GM19463 (cell line): ENCODE results near the gene PTGDR.

Experiments used
- ATAC-seq: cut with Tn5 transposase; IDR thresholded peaks from one replicate; pipeline ENCODE4 v1.9.1; 2021; ENCODE audit warnings: mild to moderate bottlenecking, moderate library complexity; ENCODE audit not compliant: unreplicated experiment

Gene PTGDR, protein sequence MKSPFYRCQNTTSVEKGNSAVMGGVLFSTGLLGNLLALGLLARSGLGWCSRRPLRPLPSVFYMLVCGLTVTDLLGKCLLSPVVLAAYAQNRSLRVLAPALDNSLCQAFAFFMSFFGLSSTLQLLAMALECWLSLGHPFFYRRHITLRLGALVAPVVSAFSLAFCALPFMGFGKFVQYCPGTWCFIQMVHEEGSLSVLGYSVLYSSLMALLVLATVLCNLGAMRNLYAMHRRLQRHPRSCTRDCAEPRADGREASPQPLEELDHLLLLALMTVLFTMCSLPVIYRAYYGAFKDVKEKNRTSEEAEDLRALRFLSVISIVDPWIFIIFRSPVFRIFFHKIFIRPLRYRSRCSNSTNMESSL

DNA sequence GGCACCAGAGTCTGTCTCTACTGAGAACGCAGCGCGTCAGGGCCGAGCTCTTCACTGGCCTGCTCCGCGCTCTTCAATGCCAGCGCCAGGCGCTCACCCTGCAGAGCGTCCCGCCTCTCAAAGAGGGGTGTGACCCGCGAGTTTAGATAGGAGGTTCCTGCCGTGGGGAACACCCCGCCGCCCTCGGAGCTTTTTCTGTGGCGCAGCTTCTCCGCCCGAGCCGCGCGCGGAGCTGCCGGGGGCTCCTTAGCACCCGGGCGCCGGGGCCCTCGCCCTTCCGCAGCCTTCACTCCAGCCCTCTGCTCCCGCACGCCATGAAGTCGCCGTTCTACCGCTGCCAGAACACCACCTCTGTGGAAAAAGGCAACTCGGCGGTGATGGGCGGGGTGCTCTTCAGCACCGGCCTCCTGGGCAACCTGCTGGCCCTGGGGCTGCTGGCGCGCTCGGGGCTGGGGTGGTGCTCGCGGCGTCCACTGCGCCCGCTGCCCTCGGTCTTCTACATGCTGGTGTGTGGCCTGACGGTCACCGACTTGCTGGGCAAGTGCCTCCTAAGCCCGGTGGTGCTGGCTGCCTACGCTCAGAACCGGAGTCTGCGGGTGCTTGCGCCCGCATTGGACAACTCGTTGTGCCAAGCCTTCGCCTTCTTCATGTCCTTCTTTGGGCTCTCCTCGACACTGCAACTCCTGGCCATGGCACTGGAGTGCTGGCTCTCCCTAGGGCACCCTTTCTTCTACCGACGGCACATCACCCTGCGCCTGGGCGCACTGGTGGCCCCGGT is at the start of gene PTGDR:
Gene PTGDR, plus strand, starts transcription at position 198 of the 778 bp plus-strand sequence. Its CDS starts 117 bp downstream, at position 315.
- no peak for ATAC-seq

DNA sequence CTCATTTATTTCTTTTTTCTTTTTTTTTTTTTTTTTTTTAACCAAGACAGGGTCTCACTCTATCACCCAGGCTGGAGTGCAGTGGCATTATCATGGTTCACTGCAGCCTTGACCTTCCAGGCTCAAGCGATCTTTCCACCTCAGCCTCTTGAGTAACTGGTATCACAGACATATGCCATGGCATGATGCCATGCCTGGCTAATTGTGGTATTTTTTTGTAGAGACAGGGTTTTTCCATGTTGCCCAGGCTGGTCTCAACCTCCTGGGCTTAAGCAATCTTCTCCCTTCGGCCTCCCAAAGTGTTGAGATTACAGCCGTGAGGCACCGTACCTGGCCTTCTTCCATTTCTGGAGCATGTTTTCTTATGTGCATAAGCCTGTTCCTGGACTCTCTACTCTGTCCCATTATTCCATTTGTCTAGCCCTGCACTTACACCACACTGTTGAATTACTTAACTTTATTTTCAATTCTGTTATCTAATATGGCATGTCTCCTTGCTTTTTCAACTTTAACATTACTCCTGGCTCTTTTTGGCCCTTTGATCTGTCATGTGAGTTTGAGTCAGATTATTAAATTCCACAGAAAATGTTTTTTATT is 47.9 kb upstream of the PTGDR start:
- no peak for ATAC-seq

DNA sequence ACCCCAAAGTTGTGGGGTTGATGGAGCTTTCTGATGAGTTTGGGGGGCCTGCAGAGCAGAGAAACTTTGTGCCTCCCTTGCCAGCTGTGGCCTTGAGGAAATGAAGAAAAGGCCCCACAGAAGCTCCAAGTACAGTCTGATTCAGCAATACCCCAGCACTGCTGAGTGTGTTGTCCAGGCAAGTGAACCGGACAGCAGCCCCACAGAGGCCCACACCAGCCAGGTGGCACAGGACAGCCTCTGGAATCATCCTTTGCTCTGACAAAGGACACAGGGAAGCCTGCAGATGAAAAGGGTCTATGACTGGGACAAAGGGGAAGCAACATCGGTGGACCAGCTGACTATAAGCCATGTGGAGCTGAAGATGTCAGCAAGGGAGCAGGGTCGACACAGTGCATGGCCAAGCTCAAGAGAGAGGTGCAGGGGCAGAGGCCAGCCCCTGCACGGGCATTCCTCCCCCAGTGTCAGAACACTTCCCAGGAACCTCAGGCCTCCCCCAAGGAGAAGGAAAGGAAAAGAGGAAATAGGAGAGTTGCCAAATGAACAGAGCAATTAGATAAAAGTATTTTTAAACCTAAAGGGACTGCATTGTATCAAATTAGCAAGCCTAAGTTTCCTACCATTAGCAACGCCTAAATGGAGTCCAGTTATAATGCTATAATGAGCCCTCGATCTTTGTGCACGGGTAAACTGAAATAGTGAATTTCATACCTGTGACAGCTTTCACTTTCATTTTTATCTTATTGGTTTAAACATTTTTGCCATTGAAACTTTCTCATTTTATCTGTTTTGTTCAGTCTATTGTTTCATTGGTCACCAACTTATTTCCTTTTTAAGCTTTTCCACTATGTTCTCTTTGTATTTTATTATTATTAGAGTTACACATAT is 46.3 kb upstream of the PTGDR start:
- no peak for ATAC-seq

DNA sequence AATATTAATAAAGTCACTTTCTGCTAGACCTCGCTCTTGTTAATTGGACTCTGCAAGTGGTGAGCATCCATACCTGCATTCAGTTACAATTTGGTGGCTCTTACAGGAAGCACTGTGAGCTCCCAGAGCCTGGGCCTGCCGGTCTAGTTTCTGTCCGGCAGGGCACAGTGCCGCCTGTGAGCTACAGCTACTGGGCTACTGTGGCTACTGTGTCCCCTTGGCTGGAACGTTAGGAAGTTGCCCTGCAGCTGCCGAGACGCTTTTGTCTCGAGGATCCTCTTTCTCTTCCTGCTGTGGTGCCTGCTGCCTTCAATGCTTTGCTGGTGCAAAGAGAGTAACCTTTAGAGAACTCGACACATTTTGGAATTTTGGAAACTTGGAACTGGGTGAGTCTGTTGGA is 44.6 kb upstream of the PTGDR start:
- ATAC-seq: no peak

DNA sequence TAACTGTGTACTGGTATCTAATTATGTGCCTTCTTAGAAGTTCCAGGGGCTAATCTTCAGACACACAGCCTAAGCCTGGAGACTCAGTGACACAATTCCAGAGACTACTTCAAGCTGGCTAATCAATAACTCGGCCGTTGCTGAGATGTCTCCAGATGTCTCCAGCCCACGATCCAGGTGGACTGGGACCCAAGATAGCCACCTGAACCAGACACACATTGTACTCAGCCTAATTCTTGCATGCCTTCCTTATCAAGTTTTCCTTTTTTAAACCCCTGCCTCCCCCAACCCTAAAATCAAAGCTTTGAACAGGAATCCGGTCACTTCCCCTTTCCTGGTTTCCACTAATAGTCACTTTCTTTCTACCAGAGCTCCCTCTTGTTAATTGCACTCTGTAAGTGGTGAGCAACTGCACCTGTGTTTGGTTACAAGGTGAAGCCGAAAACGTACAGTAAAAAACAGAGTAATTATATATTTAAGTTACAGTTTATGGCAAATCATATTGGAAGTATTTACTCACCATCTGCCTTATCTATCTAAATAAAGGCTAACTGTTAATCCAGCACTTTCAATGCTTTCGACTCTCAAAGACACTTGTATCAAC is 39.8 kb upstream of the PTGDR start:
- no peak for ATAC-seq

DNA sequence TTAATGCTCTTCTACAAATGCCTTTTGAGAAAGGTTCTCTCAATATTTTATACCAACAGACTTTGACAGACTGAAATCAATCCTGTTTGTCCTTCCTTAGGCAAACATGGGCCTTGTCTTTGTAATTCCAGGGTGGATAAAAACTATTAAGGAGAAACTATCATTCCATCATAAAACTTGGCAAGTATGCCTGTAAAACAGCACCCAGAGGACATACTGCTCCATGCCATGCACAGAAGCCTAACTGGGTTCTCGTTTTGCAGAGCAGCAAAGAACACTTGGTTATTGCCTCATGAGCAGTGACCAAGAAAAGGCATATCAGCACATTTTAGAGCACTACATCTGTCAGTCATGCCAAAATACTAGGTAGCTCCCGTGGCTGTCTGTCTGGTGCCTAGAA is 33.8 kb upstream of the PTGDR start:
- no peak for ATAC-seq

DNA sequence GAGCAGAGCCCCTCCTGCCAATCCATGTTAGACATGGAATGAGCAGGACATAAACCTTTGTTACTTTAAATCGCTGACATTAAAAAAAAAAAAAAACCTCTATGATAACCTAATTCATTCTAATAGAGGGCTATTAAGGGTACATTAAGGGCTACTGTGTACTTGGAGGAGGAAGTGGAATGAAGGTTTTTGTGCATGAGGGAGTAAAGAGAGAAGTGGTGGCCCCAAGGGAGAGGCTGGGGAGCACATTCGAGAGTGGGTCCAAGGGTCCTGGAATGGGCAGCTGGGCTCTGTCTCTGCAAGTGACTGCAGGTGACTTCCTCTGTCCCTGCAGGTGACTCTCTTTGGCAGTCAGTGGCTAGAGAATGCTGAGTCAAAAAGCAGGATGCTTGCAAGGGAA is 32.1 kb upstream of the PTGDR start:
- ATAC-seq: no peak

DNA sequence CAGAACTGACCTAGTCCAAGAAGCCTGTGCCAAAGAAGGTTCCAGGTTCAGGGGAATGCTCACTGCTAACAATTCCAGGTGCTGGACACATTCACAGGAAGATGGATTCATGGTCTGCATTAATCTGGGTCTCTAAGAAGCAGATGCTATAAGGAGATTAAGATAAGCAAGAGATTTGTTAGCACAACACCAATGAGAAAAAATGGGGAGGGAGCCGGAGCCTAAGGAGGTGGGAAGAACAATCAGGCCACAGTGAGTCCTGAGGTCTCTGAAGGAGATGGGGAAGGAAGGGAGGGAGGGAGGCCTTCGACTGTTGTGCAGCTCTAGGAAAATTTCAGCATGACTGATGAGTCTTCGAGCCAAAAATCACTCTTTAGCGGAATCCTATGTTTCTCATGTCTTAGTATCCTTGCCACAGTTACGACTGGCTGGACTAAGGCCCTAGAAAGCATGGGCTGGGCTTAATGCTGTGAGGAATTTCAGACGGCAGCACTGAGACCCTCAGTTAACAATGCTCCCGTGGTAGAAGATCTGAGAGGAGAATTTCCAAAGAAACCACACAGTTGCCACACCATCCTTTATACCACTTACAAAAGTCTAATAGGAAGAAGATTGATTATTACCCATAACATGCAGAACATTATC is 31.5 kb upstream of the PTGDR start:
- no peak for ATAC-seq

DNA sequence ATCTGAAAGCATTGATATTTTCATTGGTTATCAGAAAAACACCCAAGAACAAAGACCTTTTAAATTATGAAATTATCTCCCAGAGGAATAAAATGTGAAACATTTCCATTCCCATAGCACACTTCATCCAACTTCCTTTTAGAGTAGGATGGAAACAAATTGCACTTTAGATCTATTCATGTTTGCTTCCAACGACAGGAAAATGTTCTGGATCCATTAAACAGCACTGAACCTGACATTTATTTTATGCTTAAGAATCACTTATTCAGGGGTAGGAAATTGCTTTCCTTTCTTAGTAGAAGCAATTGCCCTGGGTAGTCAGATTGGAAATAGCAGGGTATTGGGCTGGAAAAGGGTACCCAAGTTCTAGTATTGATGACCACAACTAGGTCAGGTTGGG is 28.8 kb upstream of the PTGDR start:
- ATAC-seq: no peak

DNA sequence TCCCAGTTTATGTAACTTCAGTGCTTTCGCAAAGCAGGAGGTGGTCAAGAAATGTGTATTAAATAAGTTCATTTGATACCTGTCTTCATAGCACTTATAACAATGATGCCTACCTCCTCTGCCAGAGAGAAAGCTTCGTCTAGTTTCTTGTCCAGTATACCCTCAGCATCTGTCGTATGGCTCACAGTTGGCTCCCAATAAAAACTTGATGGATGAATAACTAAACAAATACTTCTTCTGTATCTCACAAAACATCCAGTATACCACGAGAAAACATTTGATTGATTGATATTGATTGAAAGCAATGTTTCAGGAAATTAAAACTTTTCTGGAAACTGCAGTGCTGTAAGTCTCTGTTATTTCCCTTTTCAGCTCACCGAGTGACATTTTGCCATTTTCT is 26.9 kb upstream of the PTGDR start:
- ATAC-seq: no peak

DNA sequence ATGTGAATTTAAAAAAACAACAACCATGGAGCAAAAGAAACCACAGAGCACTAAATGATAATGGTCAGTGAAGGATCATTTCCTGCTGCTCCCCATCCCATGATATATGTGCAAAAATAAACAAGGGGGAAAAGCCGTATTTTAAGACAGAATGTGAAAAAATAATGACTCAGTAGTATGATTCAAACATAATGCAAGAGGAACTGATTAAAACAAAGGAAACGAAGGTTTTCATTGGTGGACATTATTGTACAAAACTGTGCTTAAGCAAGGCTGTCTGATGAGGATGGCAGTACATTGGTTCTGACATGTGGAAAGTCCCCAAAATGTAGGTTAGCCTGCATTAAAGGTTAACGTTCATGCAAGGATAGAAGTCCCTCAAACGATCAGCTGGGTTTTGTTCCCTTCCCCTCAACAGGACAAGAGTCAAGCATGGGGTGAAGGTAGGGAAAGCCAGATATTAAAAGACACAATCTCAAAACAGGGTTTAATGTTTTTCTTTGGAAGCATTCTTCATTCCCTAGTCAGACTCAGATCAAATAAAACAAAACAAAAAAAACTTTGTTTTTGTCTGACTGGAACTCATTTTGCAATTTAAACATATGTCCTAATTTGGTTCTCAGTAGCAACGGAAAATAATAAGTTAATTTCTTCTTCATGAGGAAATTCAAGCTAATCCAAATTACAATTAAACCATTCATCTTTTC is 26.3 kb upstream of the PTGDR start:
- ATAC-seq: no peak

DNA sequence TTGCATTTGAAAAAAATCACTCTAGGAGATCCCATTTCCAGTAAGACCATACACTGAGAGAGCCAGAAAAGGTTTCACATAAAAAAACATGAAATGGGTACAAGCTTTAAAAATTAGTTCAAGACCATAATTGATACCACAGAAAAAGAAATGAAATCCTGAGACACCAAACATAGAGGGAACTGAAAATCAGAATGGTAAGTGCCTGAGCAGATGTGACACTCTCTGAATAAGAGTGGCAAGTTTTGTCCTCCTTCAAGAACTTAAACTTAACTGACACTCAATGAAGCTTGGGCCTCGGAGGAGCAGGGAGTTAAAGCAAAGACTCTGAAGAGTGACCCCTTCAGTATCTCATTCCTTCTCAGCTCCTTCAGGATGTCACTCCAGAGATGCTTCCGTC is 23.2 kb upstream of the PTGDR start:
- peak; percentile 67 for ATAC-seq

DNA sequence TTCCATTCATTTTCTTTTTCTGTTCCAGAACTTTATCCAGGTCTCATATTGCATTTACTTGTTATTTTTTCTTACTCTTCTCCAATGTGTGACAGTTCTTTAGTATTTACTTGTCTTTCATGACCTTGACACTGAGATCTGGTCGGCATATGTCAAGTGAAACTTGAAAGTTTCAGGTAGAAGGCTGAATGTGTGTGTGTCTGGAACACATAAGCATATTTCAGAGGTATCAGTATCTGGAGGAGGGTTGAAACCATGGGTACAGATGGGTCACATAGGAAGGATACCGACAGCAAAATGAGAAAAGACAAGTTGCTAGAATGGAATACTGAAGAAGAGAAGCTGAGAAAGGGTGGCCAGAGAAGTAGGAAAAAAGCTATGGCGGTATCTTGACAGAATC is 22.5 kb upstream of the PTGDR start:
- peak; percentile 59 for ATAC-seq

DNA sequence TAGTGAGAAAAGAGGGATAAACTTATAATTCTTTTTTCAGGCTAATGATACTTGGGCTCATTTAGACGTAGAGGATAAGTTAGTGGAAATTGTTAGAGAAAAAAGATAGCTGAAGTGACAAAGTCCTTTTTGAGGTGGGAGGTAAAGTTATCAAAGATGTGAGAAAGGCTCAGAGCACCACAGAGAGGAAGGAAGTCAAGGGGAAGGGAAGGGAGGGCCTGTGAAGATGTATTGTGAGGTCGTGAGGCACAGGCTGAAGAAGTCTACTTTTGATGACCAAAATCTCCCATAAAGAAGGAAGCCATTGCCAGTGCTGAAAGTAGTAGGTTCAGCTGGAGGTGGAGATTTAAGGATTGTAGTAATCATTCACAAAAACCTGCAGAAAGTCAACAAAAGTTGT is 19.4 kb upstream of the PTGDR start:
- no peak for ATAC-seq

DNA sequence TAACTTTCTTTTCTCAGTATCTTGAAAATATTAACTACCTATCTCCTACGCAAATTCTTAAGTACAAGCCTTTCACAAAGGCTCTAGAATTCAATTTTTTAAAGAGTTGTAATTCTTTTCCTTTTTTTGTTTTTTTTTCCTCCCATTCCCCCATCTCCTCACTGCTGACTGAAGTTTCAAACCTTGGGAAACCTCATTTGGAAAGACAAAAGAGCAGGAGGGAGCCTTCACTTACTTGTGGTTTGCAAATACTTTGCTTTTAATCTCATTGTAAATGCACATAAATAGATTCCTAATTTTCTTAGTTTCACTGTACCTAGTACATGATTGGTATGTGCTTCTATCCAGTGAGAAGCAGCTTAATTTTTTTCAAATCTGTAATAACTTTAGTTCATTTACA is 15.8 kb upstream of the PTGDR start:
- ATAC-seq: no peak

DNA sequence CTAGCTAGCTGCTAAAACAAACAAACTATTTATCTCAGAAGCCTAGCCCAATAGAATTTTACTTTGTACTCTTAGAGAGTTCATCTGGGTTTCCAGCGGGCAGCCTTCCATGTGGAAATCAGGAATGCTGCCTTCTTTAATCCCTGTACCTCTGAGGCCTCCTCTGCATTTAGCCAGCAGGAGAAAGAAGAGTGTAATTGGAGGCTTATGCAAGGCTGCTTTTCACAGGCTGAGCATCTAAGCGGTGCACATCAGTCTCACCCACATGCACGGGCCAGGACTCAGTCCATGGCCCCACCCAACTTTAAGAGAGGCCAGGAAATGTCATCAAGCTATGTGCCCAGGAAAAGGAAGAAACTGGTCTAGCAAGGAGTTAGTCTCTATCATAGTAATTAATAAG is 14.0 kb upstream of the PTGDR start:
- no peak for ATAC-seq

DNA sequence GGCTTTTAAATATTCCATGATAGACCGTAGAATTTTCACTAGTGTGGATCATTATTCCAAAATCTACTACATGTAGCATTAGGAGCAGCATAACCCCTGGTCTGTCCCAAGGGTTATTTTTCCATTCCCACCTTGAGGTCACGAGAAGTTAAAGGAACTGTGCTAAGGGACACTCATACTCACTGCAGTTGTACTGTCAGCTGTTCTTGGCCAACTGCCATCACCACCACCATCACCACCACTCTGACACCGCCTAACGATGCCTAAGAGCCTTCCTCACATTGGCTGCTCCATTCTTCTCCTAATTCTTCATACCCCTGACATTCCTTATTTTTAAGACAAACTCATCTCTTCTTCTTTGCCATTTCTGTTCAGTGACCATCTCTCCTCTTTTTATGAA is 13.4 kb upstream of the PTGDR start:
- ATAC-seq: no peak

DNA sequence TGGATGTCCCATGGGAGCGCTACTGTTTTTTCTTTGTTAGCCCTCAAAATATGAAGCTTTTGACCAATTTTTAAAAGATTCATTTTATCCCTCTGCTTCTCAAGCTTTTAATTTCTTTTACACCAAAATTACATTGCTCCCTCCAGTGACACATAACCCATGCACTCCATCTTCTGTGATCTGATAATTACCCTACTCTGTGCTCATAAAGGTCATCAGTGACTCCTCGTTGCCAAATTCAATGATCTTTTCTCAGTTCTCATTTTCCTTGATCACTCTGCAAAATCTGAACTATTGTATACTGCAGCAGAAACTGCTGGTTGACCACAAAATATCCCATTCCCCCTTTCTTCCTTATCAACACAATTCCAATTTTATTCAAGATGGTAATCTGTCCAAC is 8.7 kb upstream of the PTGDR start:
- ATAC-seq: no peak

DNA sequence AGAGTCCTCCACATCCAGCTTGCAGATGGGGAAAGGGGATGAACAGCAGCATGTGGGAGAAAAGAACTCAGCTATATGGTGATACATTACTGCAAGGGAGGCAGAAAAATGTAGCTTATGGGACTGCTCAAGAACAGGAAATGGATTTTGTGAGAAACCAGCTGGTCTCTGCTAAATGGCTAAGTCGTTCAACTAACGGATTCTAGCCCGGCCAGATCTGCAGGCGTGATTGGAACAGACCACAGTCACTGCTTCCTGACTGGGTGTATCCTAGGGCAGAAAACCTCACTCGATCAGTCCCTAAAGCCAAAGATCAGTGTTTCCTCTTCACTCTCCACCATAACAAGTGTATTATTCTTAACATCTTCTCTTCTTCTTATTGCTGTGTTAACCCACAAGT is 8.1 kb upstream of the PTGDR start:
- ATAC-seq: no peak

DNA sequence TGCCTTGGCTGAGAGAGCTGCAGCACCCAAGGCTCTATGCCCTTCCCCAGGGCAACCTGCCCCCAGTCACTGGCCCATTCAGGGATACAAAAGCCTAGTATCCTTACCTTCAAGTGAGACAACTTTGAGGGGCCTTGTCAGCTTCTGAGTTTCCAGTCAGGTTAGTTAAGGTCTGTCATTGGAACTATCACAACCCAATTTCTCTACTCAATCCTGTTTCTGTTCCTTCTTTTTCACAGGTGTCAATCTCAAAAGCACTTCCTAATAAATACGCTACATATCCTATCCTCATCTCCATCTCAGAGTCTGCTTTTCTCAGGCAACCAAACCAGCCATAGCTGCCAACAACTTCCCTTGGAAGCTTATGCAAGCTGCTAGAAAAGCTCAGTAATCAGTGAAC is 4.9 kb upstream of the PTGDR start:
- no peak for ATAC-seq
